Measurements from ENCODE around the gene TRPM3. TPM values are rescaled to one million over a fixed set of nuclear protein-coding genes. Genes with fewer than 3 reads are reported as not detected.

Gene TRPM3
- total and polyA plus RNA-seq, 2 donors (not counting 1 experiment from before 2014, with no cell fraction given), result not detected

DNA sequence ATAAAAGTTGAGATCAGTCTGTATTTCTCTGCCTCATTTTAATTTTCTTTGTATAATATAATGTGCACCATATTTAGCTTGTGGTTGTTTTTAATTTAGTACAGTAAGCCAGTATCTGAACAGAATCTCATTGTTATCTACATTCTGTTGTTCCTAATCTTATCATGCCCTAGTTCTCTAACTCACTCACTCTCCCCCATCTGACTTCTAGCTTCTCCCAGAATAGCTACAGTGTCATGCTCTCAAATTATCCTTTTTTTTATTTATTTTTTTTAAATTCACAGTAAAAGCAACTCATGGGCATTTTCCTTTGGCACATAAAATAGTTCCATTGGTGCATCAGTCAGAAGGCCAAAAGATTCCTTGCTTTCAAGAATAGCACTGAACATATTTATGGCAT, 156.6 kb downstream of the TRPM3 start:
- Mint-ChIP-seq H3K27ac (no peak overlapping the region), H3K4me3 (no peak overlapping the region), H3K9me3 (ENCODE audit: insufficient read depth) (no peaks in the 10 kb centered on the region), H3K27me3 (no peaks in the 10 kb centered on the region), H3K4me1 (no peaks in the 10 kb centered on the region)
- ChIA-PET POLR2A (no interaction called here), CTCF (no interaction called here)
- H3K27ac ChIP-seq (ENCODE audit: low read length in 2 of 2), result no peak overlapping the region
- no peaks in the 10 kb centered on the region for H3K36me3 ChIP-seq (replicated peaks in 1 of 2; ENCODE audit: control extremely low read depth in 1 of 2, control insufficient read depth in 1 of 2, extremely low read depth in 1 of 2, insufficient read depth in 2 of 2, low read length in 1 of 2)
- no peaks in the 10 kb centered on the region for H3K79me2 ChIP-seq (ENCODE audit: control insufficient read depth, insufficient read depth, low read length)
- H3K9ac ChIP-seq (ENCODE audit: low read length), result no peak overlapping the region
- DNase-seq, result no peak
- H3K4me2 ChIP-seq (replicated peaks; ENCODE audit: low read depth, low read length, poor library complexity, severe bottlenecking), result no peak overlapping the region
- no peak overlapping the region for H2AFZ ChIP-seq (ENCODE audit: insufficient read depth, low read depth, low read length, poor library complexity, severe bottlenecking)
- peaks cover 0 to 2% (median 0%) of the 10 kb centered on the region in 3 donors for H3K9me3 ChIP-seq (ENCODE audit: control extremely low read depth in 1 of 3, control insufficient read depth in 2 of 3, insufficient read depth in 1 of 3, low read length in 2 of 3)
- TF ChIP-seq EZH2 (IDR thresholded peaks at IDR 0.05; ENCODE audit: borderline replicate concordance, insufficient read depth, low read depth, low read length, poor library complexity, severe bottlenecking) (no peak), CTCF (IDR thresholded peaks at IDR 0.05) (no peak)
- H3K4me3 ChIP-seq (ENCODE audit: control extremely low read depth in 1 of 5, extremely low read depth in 1 of 5, insufficient read depth in 1 of 5, low read depth in 2 of 5, low read length in 4 of 5), result no peak overlapping the region
- H3K27me3 ChIP-seq (replicated peaks in 1 of 4; ENCODE audit: control extremely low read depth in 1 of 4, control insufficient read depth in 3 of 4, insufficient read depth in 4 of 4, low read length in 3 of 4), result peaks cover 0 to 2% (median 0%) of the 10 kb centered on the region in 4 experiments
- ATAC-seq (ENCODE audit: low read depth), result no peak
- intact Hi-C loops (cut with micrococcal nuclease), result no loop called here
- no peaks in the 10 kb centered on the region for H3K4me1 ChIP-seq (ENCODE audit: control insufficient read depth in 2 of 2, insufficient read depth in 2 of 2, low read length in 2 of 2)
- H4K20me1 ChIP-seq (ENCODE audit: control insufficient read depth, insufficient read depth, low read length, poor library complexity, severe bottlenecking), result no peaks in the 10 kb centered on the region

GRCh38 chr9:70963554-70963953, 157.9 kb downstream of the TRPM3 start:
- ChIA-PET CTCF (no interaction called here), POLR2A (no interaction called here)
- Histone ChIP-seq H3K4me3 (ENCODE audit: control extremely low read depth in 1 of 5, extremely low read depth in 1 of 5, insufficient read depth in 1 of 5, low read depth in 2 of 5, low read length in 4 of 5) (no peak overlapping the region), H3K4me1 (ENCODE audit: control insufficient read depth in 2 of 2, insufficient read depth in 2 of 2, low read length in 2 of 2) (no peaks in the 10 kb centered on the region), H3K9ac (ENCODE audit: low read length) (no peak overlapping the region), H3K4me2 (replicated peaks; ENCODE audit: low read depth, low read length, poor library complexity, severe bottlenecking) (no peak overlapping the region), H3K79me2 (ENCODE audit: control insufficient read depth, insufficient read depth, low read length) (no peaks in the 10 kb centered on the region), H2AFZ (ENCODE audit: insufficient read depth, low read depth, low read length, poor library complexity, severe bottlenecking) (no peak overlapping the region), H3K9me3 (ENCODE audit: control extremely low read depth in 1 of 3, control insufficient read depth in 2 of 3, insufficient read depth in 1 of 3, low read length in 2 of 3) (peaks cover 0 to 2% (median 0%) of the 10 kb centered on the region in 3 donors), H3K27me3 (replicated peaks in 1 of 4; ENCODE audit: control extremely low read depth in 1 of 4, control insufficient read depth in 3 of 4, insufficient read depth in 4 of 4, low read length in 3 of 4) (peaks cover 0 to 2% (median 0%) of the 10 kb centered on the region in 4 experiments), H4K20me1 (ENCODE audit: control insufficient read depth, insufficient read depth, low read length, poor library complexity, severe bottlenecking) (no peaks in the 10 kb centered on the region), H3K27ac (ENCODE audit: low read length in 2 of 2) (no peak overlapping the region), H3K36me3 (replicated peaks in 1 of 2; ENCODE audit: control extremely low read depth in 1 of 2, control insufficient read depth in 1 of 2, extremely low read depth in 1 of 2, insufficient read depth in 2 of 2, low read length in 1 of 2) (no peaks in the 10 kb centered on the region)
- Mint-ChIP-seq H3K4me3 (no peak overlapping the region), H3K27me3 (no peaks in the 10 kb centered on the region), H3K27ac (no peak overlapping the region), H3K9me3 (ENCODE audit: insufficient read depth) (no peaks in the 10 kb centered on the region), H3K4me1 (no peaks in the 10 kb centered on the region)
- 89% methylated on average over 2 of the region's 3 CpGs for WGBS (ENCODE audit: insufficient coverage)
- TF ChIP-seq EZH2 (IDR thresholded peaks at IDR 0.05; ENCODE audit: borderline replicate concordance, insufficient read depth, low read depth, low read length, poor library complexity, severe bottlenecking) (no peak), CTCF (IDR thresholded peaks at IDR 0.05) (no peak)
- no peak for DNase-seq
- intact Hi-C loops (cut with micrococcal nuclease), result no loop called here
- ATAC-seq (ENCODE audit: low read depth), result no peak
